SIG-M5 treated with dmso at 0.1 percent for 504 hours (cell line): Measurements from ENCODE around the gene GANC.
A peak's percentile ranks its signal among the peaks of the same experiment; 100 is the strongest.

Experiments used
- DNase-seq: peaks from one replicate; lab custom pipeline; 2025; ENCODE audit not compliant: unreplicated experiment; lab: John Stamatoyannopoulos, UW

GANC gene

DNA sequence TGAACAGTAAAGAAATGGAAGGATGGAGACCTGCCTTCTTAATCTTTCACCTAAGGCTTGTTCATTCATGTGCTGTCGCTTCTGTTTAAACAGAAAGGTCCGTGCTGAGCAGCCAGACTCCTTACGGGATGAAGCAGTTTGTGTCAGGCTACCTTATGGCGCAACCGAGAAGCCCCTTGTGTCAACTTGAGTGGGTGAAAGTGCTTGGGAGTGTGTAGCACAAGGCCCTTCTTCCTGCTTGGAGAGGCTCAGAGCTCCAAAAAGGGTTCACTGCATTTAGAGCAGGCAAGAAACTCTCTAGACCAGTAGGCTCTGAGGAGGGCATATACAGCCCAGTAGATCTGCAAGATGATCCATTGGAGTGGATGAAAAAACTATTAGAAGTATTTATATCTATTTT lies 102.3 kb downstream of the GANC start:
- no peak for DNase-seq

DNA sequence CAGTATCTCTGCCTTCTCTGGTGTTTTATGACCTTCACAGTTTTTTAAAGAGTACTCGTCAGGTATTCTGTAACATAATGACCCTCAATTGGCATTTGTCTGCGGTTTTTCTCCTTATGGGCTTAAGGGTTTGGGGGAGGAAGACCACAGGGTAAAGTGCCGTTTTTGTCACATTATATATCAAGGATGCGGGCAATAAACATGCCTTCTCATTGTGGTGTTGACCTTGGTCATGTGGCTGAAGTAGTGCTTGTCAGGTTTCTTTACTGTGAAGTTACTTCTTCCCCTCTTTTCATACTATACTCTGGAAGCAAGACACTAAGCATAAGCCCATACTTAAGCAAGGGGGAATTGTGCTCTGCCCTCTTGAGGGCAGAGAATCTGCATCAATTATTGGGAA lies 102.9 kb downstream of the GANC start:
- DNase-seq, result no peak

DNA sequence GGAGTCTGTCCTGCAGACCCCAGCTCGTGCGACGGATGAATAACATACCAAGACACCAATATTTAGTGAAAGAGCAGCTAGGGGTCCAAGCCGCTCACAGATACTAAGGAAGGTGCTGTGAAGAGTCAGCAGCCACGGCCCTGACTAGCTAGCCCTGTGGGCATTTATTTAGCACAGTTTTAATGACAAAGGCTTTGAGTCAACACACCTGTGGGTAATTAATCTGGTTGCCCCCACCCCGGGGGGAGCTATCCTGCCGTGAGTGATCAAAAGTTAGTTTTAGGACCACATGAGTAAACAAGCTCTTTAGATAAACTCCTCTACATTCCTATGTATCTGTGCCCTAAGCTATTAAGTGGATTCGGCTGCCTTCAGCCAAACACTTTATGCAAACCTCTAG lies 105.0 kb downstream of the GANC start:
- no peak for DNase-seq

DNA sequence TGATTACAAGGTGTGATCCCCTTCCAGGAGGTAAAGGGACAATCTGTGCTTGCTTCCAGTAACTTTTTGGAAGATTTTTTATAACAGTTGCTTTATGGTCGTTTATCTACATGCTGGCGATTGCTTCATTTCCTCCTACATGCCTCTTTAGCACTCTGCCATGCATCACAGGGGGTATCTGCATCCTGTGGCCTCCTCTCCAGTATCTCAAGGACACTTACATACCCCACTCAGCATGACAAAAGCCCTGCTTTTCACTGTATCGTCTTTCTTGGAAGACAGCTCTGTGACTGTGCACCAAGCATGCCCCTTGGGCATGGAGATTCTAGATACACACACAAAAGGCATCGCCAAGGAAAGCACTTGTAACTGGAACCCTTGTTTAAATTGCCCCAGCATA lies 111.6 kb downstream of the GANC start:
- no peak for DNase-seq

DNA sequence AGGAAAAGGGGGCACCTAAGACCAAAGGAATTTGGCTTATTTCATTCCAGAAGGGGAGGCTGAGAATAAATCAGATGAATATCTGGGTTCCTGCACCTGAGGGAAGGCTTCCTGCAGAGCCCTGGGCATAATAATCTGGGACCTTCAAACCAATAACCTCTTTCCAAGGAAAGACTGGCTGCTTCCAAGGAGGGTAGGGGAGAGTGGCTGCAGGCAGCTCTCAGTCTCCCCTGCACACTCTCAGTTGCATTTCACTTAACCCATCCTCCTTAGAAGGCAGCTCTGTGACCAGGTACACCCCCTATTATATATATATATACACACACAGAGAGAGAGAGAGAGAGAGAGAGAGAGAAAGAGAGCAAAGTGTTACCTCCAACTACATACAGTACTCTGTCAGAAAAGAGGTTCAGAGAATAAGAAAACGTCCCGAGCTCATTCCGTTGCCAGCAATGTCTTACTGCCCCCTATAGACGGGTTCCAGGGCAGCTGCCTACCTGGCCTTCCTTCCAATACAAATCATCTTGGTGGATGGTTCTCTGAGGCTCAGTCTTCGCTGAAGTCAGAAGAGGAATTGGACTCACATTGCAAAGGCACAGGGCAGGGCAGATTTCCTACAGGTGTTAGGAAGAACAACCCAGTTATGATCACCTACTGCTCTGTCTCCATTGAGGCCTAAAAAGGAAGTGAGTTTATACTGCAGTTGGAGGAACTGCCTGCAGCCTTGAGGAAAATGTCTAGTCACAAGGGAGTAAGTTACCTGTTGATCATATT lies 112.4 kb downstream of the GANC start:
- peak; percentile 53 for DNase-seq

DNA sequence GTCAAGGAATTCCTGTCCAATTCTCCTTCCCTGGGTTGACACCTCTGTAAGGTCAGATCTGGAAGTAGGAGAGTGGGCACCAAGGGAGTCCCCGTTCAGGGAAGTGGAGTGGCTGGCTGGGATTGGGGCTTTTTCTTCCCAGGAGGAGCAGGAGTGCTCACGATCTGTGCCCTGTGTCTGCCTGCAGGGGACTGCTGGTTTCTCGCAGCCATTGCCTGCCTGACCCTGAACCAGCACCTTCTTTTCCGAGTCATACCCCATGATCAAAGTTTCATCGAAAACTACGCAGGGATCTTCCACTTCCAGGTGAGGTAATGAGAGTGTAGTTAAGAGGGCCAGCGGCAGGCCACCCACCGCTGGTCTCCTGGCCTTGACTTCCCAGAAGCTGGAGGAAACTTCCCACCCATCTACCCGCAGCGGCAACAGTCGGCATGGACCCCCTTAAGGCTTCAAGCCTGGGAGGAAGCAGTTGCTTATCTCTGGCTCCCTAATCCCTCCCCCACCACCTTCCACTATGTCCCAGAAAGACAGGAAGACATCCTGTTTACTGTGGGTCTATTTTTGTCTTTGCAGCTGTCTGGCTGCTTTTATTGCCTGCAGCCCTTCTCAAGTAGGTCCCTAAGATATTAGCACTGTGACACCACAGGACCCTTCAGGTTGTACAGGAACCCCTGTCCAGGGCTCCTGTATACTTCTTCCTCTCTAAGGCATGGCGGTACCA lies 113.1 kb downstream of the GANC start:
- no peak for DNase-seq

DNA sequence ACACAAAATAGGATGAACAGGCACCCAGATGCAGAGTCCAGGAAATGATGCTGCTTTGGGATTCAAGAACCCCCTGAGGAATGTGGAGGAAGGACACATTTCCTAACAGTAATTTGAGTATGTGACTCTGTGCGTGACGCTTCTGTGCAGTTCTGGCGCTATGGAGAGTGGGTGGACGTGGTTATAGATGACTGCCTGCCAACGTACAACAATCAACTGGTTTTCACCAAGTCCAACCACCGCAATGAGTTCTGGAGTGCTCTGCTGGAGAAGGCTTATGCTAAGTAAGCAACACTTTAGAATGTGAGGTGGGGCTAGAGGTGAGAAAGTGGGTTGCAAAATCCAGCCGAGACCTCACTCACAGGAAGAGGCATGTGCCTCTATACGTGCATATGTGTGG lies 114.6 kb downstream of the GANC start:
- DNase-seq, result no peak

DNA sequence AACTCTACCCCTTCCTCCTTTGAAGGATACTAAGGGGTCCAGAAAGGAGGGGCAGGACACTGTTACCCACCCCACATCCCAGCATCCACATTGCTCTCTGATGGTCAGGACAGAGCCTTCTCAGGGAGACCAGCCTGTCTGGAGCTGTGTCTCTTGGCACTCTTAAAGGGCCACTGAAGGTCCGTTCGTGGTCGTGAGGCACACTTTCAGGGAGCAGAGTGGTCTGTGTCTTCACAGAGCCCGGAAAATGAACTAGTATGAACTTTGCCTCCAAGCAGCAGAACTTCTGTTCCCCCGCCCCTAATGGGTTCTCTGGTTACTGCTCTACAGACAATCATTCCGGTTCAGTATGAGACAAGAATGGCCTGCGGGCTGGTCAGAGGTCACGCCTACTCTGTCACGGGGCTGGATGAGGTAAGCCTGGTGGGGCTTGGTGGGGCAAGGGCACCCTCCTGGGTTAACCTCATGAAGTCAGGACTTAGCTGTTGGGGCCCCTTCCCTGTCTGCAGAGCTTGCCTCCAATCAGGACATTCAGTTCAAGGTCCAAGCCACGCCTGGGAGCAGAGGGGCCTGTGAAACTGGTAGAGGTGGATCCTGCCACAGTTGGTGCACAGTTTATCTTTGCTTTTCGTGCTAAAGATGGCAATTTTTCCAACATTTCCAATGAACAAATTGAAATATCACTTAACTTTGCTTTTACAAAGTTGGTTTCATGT lies 119.5 kb downstream of the GANC start:
- DNase-seq, result no peak

DNA sequence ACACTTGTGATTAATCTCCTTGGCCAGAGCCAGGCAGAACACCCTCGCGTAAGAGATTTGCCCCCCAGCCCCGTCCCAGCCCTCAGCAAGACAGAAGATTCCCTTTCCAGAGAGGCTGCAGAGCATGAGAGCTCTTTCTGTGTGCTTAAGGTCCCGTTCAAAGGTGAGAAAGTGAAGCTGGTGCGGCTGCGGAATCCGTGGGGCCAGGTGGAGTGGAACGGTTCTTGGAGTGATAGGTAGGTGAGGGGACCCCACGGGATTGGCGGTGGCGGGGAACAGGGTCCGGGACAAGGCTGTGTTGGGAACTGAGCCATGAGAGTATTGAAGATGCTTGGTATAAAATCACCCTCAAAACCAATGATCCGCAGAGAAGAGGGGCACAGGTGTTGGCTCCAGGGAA lies 121.1 kb downstream of the GANC start:
- no peak for DNase-seq

DNA sequence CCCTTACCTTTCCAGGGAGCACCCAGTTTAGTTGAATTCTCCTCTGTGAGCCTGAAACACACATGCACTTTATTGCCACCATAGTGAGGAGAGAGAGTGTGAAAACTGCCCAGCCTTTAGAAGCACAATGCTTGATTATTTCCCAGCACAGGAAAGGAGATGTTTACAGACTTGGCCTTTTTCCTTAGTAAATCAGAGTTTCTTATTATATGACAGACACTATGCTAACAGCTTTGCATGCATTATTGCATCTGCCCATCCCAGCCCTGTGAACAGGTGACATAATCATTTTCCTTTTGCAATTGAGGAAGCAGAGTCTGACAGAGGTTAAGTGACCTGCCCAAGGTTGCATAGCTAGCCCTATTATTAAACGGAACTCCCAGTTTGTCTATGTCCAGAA lies 122.8 kb downstream of the GANC start:
- no peak for DNase-seq

DNA sequence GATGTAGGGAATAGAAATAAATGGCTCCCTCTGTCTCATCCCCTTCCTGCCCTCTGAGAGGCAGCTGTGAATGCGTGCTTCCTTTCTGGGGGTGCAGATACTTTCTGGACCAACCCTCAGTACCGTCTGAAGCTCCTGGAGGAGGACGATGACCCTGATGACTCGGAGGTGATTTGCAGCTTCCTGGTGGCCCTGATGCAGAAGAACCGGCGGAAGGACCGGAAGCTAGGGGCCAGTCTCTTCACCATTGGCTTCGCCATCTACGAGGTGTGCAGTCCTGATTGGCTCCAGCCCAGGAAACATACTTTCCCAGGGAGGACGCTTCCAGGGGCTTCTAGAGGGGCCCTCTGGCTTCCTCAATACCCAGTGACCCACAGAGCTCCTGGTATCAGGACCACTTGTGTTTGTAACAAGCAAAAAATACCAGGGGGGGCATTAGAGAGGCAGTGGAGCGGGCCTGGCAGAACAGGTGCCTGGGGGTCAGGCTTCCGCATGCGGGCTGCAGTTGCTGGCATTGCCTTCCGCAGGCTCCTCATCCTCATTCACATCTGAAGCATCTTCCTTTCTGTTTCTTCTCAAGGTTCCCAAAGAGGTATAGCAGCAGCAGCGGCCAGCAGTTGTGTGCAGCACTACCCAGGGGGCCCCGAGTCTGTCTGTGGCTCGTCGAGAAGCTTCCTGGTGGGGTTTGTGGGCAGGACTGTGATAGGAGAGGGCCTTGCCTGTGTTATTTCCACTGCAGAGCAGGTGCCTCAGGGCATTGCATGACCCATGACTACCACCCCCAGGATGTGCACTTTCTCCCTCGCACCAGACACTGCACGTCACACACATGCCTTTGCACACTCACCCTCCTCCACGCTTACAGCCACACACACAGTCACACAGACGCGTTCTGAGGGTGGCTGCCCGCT lies 128.8 kb downstream of the GANC start:
- no peak for DNase-seq

DNA sequence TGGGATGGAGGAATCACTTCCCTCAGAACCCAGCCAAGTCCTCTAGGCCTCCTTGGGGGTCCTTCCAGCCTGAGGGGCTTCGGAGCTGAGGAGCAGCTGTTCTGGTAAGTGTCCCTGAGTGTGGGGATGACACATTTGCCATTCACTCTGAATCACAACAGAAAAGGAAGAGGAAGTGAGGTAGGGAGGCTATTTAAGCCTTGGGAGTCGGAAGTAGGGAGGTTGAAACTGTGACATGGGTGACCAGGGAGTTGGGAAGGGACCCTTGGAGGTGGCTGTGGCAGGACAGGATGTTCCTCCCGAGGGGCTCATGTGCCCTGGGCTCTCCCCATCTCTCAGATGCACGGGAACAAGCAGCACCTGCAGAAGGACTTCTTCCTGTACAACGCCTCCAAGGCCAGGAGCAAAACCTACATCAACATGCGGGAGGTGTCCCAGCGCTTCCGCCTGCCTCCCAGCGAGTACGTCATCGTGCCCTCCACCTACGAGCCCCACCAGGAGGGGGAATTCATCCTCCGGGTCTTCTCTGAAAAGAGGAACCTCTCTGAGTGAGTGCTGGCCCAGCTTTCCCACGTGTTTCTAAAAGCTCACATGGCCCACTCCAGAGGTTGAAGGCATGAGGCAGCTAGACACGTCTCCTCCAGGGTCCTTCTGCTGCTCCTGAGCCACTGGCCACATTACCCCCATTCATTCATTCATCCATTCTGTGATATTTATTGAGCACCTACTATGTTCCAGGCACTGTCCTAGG lies 129.6 kb downstream of the GANC start:
- DNase-seq, result peak; percentile 24

DNA sequence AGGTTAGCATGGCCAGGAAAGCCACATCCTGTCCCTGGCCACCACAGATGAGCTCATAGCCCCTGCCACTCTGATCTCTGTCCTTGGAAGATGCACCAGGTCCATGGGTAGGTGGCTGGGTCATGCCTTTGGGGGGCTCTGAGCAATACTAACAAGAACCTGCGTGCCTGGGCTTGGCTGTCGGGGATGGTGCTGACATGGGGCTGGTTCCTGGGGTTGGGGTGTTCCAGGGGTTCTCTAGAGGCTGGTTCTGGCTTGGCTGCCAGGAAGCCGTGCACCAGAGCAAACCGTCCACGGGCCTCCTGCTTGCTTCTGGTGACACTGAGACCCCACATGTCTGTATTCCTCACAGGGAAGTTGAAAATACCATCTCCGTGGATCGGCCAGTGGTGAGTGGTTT lies 130.4 kb downstream of the GANC start:
- DNase-seq, result no peak

DNA sequence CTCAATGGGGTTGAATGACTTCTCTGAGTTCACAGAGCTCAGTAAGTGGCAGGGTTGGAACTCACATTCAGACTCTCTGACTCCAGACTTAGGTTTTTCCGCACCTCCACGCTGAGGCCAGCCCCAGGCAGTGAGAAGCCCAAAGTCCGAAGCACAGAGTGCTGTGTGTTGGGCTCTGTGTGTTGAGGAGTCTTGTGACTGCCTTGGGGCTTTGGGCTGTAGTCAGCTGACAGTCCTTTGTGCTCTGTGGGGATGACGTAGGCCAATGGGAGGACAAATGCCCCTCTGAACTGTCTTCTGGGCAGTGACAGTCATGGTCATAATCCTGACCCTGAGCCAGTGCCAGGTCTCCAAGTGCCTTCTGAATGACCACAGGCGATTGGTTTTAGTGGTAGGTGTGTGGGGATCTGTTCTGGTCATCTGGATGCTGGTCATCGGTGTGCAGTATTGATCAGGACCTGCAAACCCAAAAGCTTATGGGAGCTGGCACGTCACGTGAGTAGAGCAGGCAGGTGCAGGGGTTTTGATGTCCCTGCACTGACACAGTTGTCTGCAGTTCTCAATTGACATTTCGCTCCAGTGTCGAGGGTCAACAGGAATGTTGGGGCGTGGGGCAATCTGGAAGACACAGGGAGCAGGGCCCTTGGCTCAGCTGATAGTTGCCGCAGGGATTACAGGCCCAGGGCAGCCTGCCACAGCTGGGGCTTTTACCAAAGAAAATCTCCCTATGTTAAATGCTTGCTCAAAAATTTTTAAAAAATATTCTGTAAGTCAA lies 131.6 kb downstream of the GANC start:
- no peak for DNase-seq

DNA sequence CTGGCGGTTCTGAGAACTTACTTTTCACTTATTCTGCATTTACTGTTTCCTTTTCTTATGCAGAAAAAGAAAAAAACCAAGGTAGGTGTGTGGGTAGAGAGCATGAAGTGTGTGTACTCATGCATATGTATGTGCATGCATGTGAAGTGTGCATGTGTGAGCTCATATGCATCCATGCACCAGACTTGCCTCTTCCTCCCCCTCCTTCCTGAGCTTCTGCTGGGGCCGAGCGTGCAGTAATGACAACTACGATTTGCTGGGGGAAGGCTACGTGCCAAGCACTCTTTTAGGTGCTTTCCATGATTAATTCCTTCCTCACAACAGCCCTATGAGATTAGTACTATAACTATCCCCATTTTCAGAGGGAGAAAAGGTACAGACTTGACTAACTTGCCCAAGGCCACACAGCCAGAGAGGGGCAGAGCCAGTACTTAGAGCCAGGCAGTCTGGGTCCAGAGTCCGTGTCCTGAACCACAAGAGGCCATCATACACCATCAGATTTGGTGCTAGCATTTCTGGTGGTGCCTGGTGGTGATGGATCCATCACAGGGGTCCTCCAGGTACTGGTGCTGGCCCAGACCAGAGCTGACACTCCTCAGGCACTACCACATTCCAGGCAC lies 133.0 kb downstream of the GANC start:
- no peak for DNase-seq
